CD14-positive monocyte (primary cell): Measurements from ENCODE around the gene FAM111B. TPM values are rescaled to one million over a fixed set of nuclear protein-coding genes. Genes with fewer than 3 reads are reported as not detected.

Experiments used
- DNase-seq, 3 donors: peaks; one replicate each; pipeline ENCODE4 v3.0.0-alpha.2; 2011 to 2022
- H2AFZ ChIP-seq: 2 replicates; pipeline ENCODE4 v1.6.0; 2012; ENCODE audit warnings: mild to moderate bottlenecking, low read depth, low read length, inconsistent platforms; ENCODE audit not compliant: insufficient read depth, poor library complexity, severe bottlenecking
- H3K27ac ChIP-seq, 2 donors: 1 replicate in 1 of 2; 2 replicates in 1 of 2; pipeline ENCODE4 v1.5.1; 2012 to 2013; ENCODE audit warnings: low read length in 2 of 2, control low read depth in 1 of 2, inconsistent platforms in 1 of 2, low read depth in 1 of 2, mild to moderate bottlenecking in 1 of 2
- H3K27me3 ChIP-seq, 2 donors: one replicate each; pipeline versions ENCODE4 v1.6.0 to v1.6.1; 2011 to 2013; ENCODE audit warnings: low read length in 2 of 2; ENCODE audit not compliant: control insufficient read depth in 2 of 2, insufficient read depth in 2 of 2
- H3K36me3 ChIP-seq, 2 donors: replicated peaks in 1 of 2; 1 replicate in 1 of 2; 2 replicates in 1 of 2; pipeline versions ENCODE4 v1.5.1 to v1.6.1; 2012 to 2013; ENCODE audit warnings: low read length in 2 of 2, control low read depth in 1 of 2, inconsistent platforms in 1 of 2, mild to moderate bottlenecking in 1 of 2; ENCODE audit not compliant: insufficient read depth in 2 of 2, control insufficient read depth in 1 of 2
- H3K4me1 ChIP-seq, 2 donors: 1 replicate in 1 of 2; 2 replicates in 1 of 2; pipeline versions ENCODE4 v1.5.1 to v1.6.1; 2012 to 2013; ENCODE audit warnings: low read length in 2 of 2, control low read depth in 1 of 2, inconsistent platforms in 1 of 2, mild to moderate bottlenecking in 1 of 2, moderate library complexity in 1 of 2; ENCODE audit not compliant: insufficient read depth in 2 of 2, control insufficient read depth in 1 of 2
- H3K4me2 ChIP-seq: replicated peaks from 2 replicates; pipeline ENCODE3; 2012; ENCODE audit warnings: low read length, moderate library complexity, mild to moderate bottlenecking; ENCODE audit not compliant: poor library complexity, severe bottlenecking; ENCODE audit errors: extremely low read depth
- H3K4me3 ChIP-seq, 3 experiments: fragments of 200-600 bp in 1 of 3; sonication (generic) in 1 of 3; replicated peaks in 1 of 3; 1 replicate in 2 of 3; 2 replicates in 1 of 3; pipeline ENCODE4 v1.5.1; 2011 to 2013; ENCODE audit warnings: low read length in 3 of 3, mild to moderate bottlenecking in 3 of 3, control low read depth in 2 of 3, low read depth in 2 of 3, inconsistent platforms in 1 of 3, moderate library complexity in 1 of 3
- H3K79me2 ChIP-seq: 2 replicates; pipeline ENCODE4 v1.6.0; 2012; ENCODE audit warnings: mild to moderate bottlenecking, control low read depth, inconsistent platforms, low read length, moderate library complexity; ENCODE audit not compliant: insufficient read depth
- H3K9ac ChIP-seq: 2 replicates; pipeline ENCODE4 v1.6.0; 2017; ENCODE audit warnings: low read length, mild to moderate bottlenecking; ENCODE audit not compliant: insufficient read depth, poor library complexity, severe bottlenecking
- H3K9me3 ChIP-seq, 2 donors: replicated peaks in 1 of 2; 1 replicate in 1 of 2; 2 replicates in 1 of 2; pipeline versions ENCODE4 v1.5.1 to v1.6.1; 2012 to 2013; ENCODE audit warnings: low read length in 2 of 2, control low read depth in 1 of 2; ENCODE audit not compliant: control insufficient read depth in 1 of 2, insufficient read depth in 1 of 2
- H4K20me1 ChIP-seq: 2 replicates; pipeline ENCODE4 v1.6.0; 2012; ENCODE audit warnings: mild to moderate bottlenecking, low read length, control low read depth, moderate library complexity; ENCODE audit not compliant: insufficient read depth
- H3K27ac Mint-ChIP-seq, 7 donors: one replicate each; pipeline ENCODE4 v1.8.0; 2020; ENCODE audit warnings: mild to moderate bottlenecking in 7 of 7, mixed read lengths in 7 of 7, moderate library complexity in 6 of 7, inconsistent platforms in 2 of 7
- H3K27me3 Mint-ChIP-seq, 3 donors: one replicate each; pipeline ENCODE4 v1.8.0; 2021 to 2022; ENCODE audit warnings: low read depth in 3 of 3, mild to moderate bottlenecking in 3 of 3, mixed read lengths in 3 of 3, moderate library complexity in 3 of 3, inconsistent platforms in 1 of 3
- H3K36me3 Mint-ChIP-seq, 2 donors: one replicate each; pipeline ENCODE4 v1.8.0; 2020; ENCODE audit warnings: mixed read lengths in 2 of 2, inconsistent platforms in 1 of 2, mild to moderate bottlenecking in 1 of 2
- H3K4me1 Mint-ChIP-seq: one replicate; pipeline ENCODE4 v1.8.0; 2020; ENCODE audit warnings: mild to moderate bottlenecking, mixed read lengths
- H3K4me3 Mint-ChIP-seq, 2 donors: one replicate each; pipeline ENCODE4 v1.8.0; 2020; ENCODE audit warnings: mild to moderate bottlenecking in 2 of 2, mixed read lengths in 2 of 2, moderate library complexity in 1 of 2
- H3K9me3 Mint-ChIP-seq, 7 donors: one replicate each; pipeline ENCODE4 v1.8.0; 2020 to 2022; ENCODE audit warnings: mixed read lengths in 7 of 7, mild to moderate bottlenecking in 6 of 7, moderate library complexity in 6 of 7, inconsistent platforms in 2 of 7
- WGBS: methylation state at CpG from one replicate; pipeline ENCODE4 v1.1.5; 2013; ENCODE audit warnings: missing lambda C conversion rate; ENCODE audit not compliant: insufficient coverage; 5-methylcytosine and 5-hydroxymethylcytosine counted together
- intact Hi-C, 2 donors: fragments of 100-400 bp; cut with micrococcal nuclease; formaldehyde crosslinking; loops; one replicate each; pipeline versions ENCODE4 v1.15.0 to v1.15.1; 2023
- polyA plus RNA-seq, 3 donors: library from polyadenylated mRNA; depleted of rRNA in 1 of 3; unstranded in 2 of 3; stranded (reverse) in 1 of 3; fragments of 300-500 nt in 2 of 3; fragments of >200 nt in 1 of 3; fragmentation: Illumina TruSeq in 2 of 3; gene quantifications; 1 replicate in 2 of 3; 2 replicates in 1 of 3; pipeline ENCODE4 v1.2.3, GENCODE V29; 2012 to 2021
- TF ChIP-seq, protein P1 (sequence below): fragments of 200-600 bp; IDR thresholded peaks from one replicate; pipeline ENCODE4 v1.8.0; 2022; ENCODE audit warnings: antibody characterized with exemption, mild to moderate bottlenecking

FAM111B gene
- polyA plus RNA-seq, 3 donors = 0.09 TPM; not detected in 2

- no peak for DNase-seq
- peaks cover 22 to 33% of the 10 kb centered on the region in 2 donors for H3K9me3 ChIP-seq
- no peaks in the 10 kb centered on the region for H4K20me1 ChIP-seq
- no peaks in the 10 kb centered on the region for H3K4me1 ChIP-seq
- H3K4me1 Mint-ChIP-seq = peaks cover 8% of the 10 kb centered on the region
- 100% methylated on average over 1 of the region's 1 CpG for WGBS
- no peak overlapping the region for H3K27ac Mint-ChIP-seq
- no peak overlapping the region for H3K9ac ChIP-seq
- H2AFZ ChIP-seq = no peak overlapping the region
- intact Hi-C loops = no loop called here
- H3K9me3 Mint-ChIP-seq = peaks cover 27 to 36% (median 30%) of the 10 kb centered on the region in 7 donors
- no peak overlapping the region for H3K4me3 ChIP-seq
- no peak overlapping the region for H3K27ac ChIP-seq
- peaks cover 70 to 81% of the 10 kb centered on the region in 2 donors for H3K36me3 Mint-ChIP-seq
- TF ChIP-seq, protein P1, sequence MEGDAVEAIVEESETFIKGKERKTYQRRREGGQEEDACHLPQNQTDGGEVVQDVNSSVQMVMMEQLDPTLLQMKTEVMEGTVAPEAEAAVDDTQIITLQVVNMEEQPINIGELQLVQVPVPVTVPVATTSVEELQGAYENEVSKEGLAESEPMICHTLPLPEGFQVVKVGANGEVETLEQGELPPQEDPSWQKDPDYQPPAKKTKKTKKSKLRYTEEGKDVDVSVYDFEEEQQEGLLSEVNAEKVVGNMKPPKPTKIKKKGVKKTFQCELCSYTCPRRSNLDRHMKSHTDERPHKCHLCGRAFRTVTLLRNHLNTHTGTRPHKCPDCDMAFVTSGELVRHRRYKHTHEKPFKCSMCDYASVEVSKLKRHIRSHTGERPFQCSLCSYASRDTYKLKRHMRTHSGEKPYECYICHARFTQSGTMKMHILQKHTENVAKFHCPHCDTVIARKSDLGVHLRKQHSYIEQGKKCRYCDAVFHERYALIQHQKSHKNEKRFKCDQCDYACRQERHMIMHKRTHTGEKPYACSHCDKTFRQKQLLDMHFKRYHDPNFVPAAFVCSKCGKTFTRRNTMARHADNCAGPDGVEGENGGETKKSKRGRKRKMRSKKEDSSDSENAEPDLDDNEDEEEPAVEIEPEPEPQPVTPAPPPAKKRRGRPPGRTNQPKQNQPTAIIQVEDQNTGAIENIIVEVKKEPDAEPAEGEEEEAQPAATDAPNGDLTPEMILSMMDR = no peak
- peaks cover 0 to 2% (median 0%) of the 10 kb centered on the region in 3 donors for H3K27me3 Mint-ChIP-seq
- no peak overlapping the region for H3K4me2 ChIP-seq
- H3K27me3 ChIP-seq = no peaks in the 10 kb centered on the region
- H3K79me2 ChIP-seq = peaks cover 21% of the 10 kb centered on the region
- no peak overlapping the region for H3K4me3 Mint-ChIP-seq
- H3K36me3 ChIP-seq = peaks cover 16 to 72% of the 10 kb centered on the region in 2 donors
Measured at GRCh38 chr11:59115553-59115952, 8.5 kb downstream of the FAM111B start.

- Histone ChIP-seq H4K20me1 (no peaks in the 10 kb centered on the region), H3K4me2 (no peak overlapping the region), H3K9me3 (peaks cover 22 to 33% of the 10 kb centered on the region in 2 donors), H3K4me1 (no peaks in the 10 kb centered on the region), H3K4me3 (no peak overlapping the region), H3K36me3 (peaks cover 12 to 82% of the 10 kb centered on the region in 2 donors), H3K27me3 (no peaks in the 10 kb centered on the region), H3K9ac (no peak overlapping the region), H3K79me2 (peaks cover 7% of the 10 kb centered on the region), H2AFZ (no peak overlapping the region), H3K27ac (no peak overlapping the region)
- no peak for DNase-seq
- TF ChIP-seq, protein P1 = no peak
- Mint-ChIP-seq H3K4me1 (no peaks in the 10 kb centered on the region), H3K36me3 (peaks cover 72 to 87% of the 10 kb centered on the region in 2 donors), H3K9me3 (peaks cover 27 to 40% (median 34%) of the 10 kb centered on the region in 7 donors), H3K27me3 (peaks cover 0 to 2% (median 0%) of the 10 kb centered on the region in 3 donors), H3K27ac (no peak overlapping the region), H3K4me3 (no peak overlapping the region)
- intact Hi-C loops = no loop called here
- WGBS = no CpG with 5 or more reads among the region's 2 CpGs
Measured at GRCh38 chr11:59117774-59118173, 10.7 kb downstream of the FAM111B start.
